B cell (primary cell): Measurements from ENCODE around the gene HOXA2. TPM values are rescaled to one million over a fixed set of nuclear protein-coding genes. Genes with fewer than 3 reads are reported as not detected.

Experiments
- ATAC-seq: fragments of 200-7000 bp; cut with Tn5 transposase; one replicate; pipeline ENCODE4 v1.10.0; 2021; ENCODE audit warnings: low read depth, mild to moderate bottlenecking, moderate number of reproducible peaks, moderate library complexity
- CTCF ChIA-PET: fragments of 350-600 bp; sonication (Branson Sonifier 250); formaldehyde crosslinking; loops from one replicate; lab custom pipeline; 2021; ENCODE audit warnings: antibody characterized with exemption, inconsistent platforms; lab: Charles Lee
- POLR2A ChIA-PET: fragments of 350-600 bp; sonication (Branson Sonifier 250); formaldehyde crosslinking; loops from one replicate; lab custom pipeline; 2021; ENCODE audit warnings: antibody characterized with exemption; lab: Charles Lee
- DNase-seq: peaks from one replicate; pipeline ENCODE4 v3.0.0; 2013
- H2AFZ ChIP-seq: 2 replicates; pipeline ENCODE4 v1.6.1; 2012; ENCODE audit warnings: mild to moderate bottlenecking, low read depth, low read length; ENCODE audit not compliant: insufficient read depth, poor library complexity, severe bottlenecking
- H3K27ac ChIP-seq, 2 donors: 1 replicate in 1 of 2; 2 replicates in 1 of 2; pipeline ENCODE4 v1.5.1; 2012 to 2013; ENCODE audit warnings: low read length in 2 of 2, mild to moderate bottlenecking in 2 of 2, moderate library complexity in 1 of 2
- H3K27me3 ChIP-seq, 4 experiments: fragments of 200-600 bp in 1 of 4; sonication (generic) in 1 of 4; replicated peaks in 1 of 4; 1 replicate in 2 of 4; 2 replicates in 2 of 4; pipeline versions ENCODE4 v1.6.1 to v1.7.0; 2013 to 2016; ENCODE audit warnings: low read length in 3 of 4, mild to moderate bottlenecking in 2 of 4, mixed read lengths in 1 of 4, moderate library complexity in 1 of 4; ENCODE audit not compliant: insufficient read depth in 4 of 4, control insufficient read depth in 3 of 4; ENCODE audit errors: control extremely low read depth in 1 of 4
- H3K36me3 ChIP-seq, 2 experiments: replicated peaks in 1 of 2; 1 replicate in 1 of 2; 2 replicates in 1 of 2; pipeline versions ENCODE4 v1.6.1 to v1.7.1; 2013; ENCODE audit warnings: low read length in 1 of 2; ENCODE audit not compliant: insufficient read depth in 2 of 2, control insufficient read depth in 1 of 2; ENCODE audit errors: control extremely low read depth in 1 of 2, extremely low read depth in 1 of 2
- H3K4me1 ChIP-seq, 2 donors: fragments of 200-600 bp in 1 of 2; sonication (generic) in 1 of 2; 1 replicate in 1 of 2; 2 replicates in 1 of 2; pipeline versions ENCODE4 v1.5.1 to v1.6.1; 2013 to 2017; ENCODE audit warnings: low read length in 2 of 2; ENCODE audit not compliant: control insufficient read depth in 2 of 2, insufficient read depth in 2 of 2
- H3K4me2 ChIP-seq: replicated peaks from 2 replicates; pipeline ENCODE3; 2012; ENCODE audit warnings: mild to moderate bottlenecking, low read depth, low read length; ENCODE audit not compliant: poor library complexity, severe bottlenecking
- H3K4me3 ChIP-seq, 5 experiments: fragments of 200-600 bp in 1 of 5; sonication (generic) in 1 of 5; 1 replicate in 3 of 5; 2 replicates in 2 of 5; pipeline versions ENCODE4 v1.5.1 to v1.7.0; 2011 to 2016; ENCODE audit warnings: low read length in 4 of 5, mild to moderate bottlenecking in 4 of 5, low read depth in 2 of 5, control low read depth in 1 of 5, moderate library complexity in 1 of 5; ENCODE audit not compliant: insufficient read depth in 1 of 5; ENCODE audit errors: control extremely low read depth in 1 of 5, extremely low read depth in 1 of 5
- H3K79me2 ChIP-seq: fragments of 200-600 bp; sonication (generic); one replicate; pipeline ENCODE4 v1.6.0; 2016; ENCODE audit warnings: low read length; ENCODE audit not compliant: control insufficient read depth, insufficient read depth
- H3K9ac ChIP-seq: fragments of 200-600 bp; sonication (generic); 2 replicates; pipeline ENCODE4 v1.6.1; 2017; ENCODE audit warnings: mild to moderate bottlenecking, low read length, moderate library complexity
- H3K9me3 ChIP-seq, 3 donors: one replicate each; pipeline versions ENCODE4 v1.6.1 to v1.7.1; 2013; ENCODE audit warnings: low read length in 2 of 3; ENCODE audit not compliant: control insufficient read depth in 2 of 3, insufficient read depth in 1 of 3; ENCODE audit errors: control extremely low read depth in 1 of 3
- H4K20me1 ChIP-seq: 2 replicates; pipeline ENCODE4 v1.6.0; 2012; ENCODE audit warnings: mild to moderate bottlenecking, low read length; ENCODE audit not compliant: insufficient read depth, control insufficient read depth, poor library complexity, severe bottlenecking
- H3K27ac Mint-ChIP-seq: one replicate; pipeline ENCODE4 v1.8.0; 2021; ENCODE audit warnings: mixed read lengths
- H3K27me3 Mint-ChIP-seq: one replicate; pipeline ENCODE4 v1.8.0; 2021; ENCODE audit warnings: mixed read lengths
- H3K4me1 Mint-ChIP-seq: one replicate; pipeline ENCODE4 v1.8.0; 2021; ENCODE audit warnings: mixed read lengths
- H3K4me3 Mint-ChIP-seq: one replicate; pipeline ENCODE4 v1.8.0; 2021; ENCODE audit warnings: mixed read lengths
- H3K9me3 Mint-ChIP-seq: one replicate; pipeline ENCODE4 v1.8.0; 2022; ENCODE audit warnings: mixed read lengths; ENCODE audit not compliant: insufficient read depth
- EZH2 ChIP-seq: IDR thresholded peaks from 2 replicates; pipeline ENCODE4 v1.6.1; 2012; ENCODE audit warnings: borderline replicate concordance, low read depth, mild to moderate bottlenecking, moderate library complexity, low read length; ENCODE audit not compliant: insufficient read depth, poor library complexity, severe bottlenecking
- WGBS: methylation state at CpG from one replicate; pipeline ENCODE4 v1.1.5; 2013; ENCODE audit warnings: missing lambda C conversion rate; ENCODE audit not compliant: insufficient coverage; 5-methylcytosine and 5-hydroxymethylcytosine counted together
- intact Hi-C: fragments of 100-400 bp; cut with micrococcal nuclease; formaldehyde crosslinking; loops from one replicate; pipeline ENCODE4 v1.10.0; 2022
- polyA plus RNA-seq: library from polyadenylated mRNA; depleted of rRNA; stranded (reverse); fragments of >200 nt; gene quantifications from 2 replicates; pipeline ENCODE4 v1.2.3, GENCODE V29; 2012
- total RNA-seq, 2 donors: library from RNA; stranded (reverse); fragments of 120-200 nt in 1 of 2; gene quantifications; 1 replicate in 1 of 2; 2 replicates in 1 of 2; pipeline versions ENCODE4 v1.2.3 to v1.2.4, GENCODE V29; 2013 to 2022
- TF ChIP-seq, protein P1 (sequence below): fragments of 200-600 bp; IDR thresholded peaks from one replicate; pipeline ENCODE4 v1.8.0; 2022; ENCODE audit warnings: antibody characterized with exemption, mild to moderate bottlenecking

HOXA2 gene
- total and polyA plus RNA-seq, 2 donors (not counting 1 experiment from before 2014, with no cell fraction given) = not detected

DNA sequence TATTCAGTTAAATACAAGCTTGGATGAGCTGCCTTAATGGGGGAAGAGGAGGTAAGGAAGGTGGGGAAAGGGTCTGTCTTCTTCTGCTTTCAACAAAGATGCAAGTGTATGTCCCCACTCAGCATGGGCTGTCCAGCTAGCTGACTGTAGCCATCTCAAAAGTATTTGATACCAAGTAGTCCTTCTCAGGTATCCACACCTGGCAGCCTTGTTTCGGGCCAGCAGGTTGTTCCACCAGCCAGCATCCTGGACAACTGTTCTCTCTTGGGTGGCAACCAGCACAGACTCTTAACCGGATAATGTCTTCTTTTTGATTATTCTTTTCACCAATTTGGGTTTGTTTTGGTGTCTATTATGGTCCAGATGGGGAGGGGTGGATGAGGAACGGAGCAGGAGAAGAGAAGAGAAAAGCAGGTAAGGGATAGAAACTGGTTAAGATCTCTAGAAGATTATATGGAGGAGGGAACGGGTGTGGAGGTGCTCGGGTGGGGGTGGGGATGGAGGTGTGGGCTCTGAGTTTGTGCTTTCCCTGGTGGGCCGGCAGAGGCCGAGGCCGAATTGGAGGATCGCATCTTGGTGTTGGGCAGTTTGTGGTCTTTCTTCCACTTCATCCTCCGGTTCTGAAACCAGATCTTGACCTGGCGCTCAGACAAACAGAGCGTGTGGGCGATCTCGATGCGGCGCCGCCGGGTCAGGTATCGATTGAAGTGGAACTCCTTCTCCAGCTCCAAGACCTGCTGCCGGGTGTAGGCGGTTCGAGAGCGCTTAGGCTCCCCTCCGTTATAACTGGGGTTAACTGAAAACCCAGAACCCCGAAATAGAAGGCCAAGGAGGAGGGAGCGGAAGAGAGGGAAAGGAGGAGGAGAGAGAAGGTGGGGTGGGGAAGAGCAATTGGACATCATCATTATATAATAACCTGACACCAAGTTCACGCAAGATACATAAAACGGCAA, 26.6 kb upstream of the HOXA2 start:
- no peak overlapping the region for H3K4me3 ChIP-seq
- ChIA-PET CTCF (interaction anchor here (0.9 kb wide), 1 partner anchor 12 kb away, joined by 4 read pairs; no protein-coding TSS in a partner anchor), POLR2A (no interaction called here)
- H3K9me3 ChIP-seq = peaks cover 0 to 13% (median 0%) of the 10 kb centered on the region in 3 donors
- TF ChIP-seq EZH2 = no peak
- TF ChIP-seq, protein P1, sequence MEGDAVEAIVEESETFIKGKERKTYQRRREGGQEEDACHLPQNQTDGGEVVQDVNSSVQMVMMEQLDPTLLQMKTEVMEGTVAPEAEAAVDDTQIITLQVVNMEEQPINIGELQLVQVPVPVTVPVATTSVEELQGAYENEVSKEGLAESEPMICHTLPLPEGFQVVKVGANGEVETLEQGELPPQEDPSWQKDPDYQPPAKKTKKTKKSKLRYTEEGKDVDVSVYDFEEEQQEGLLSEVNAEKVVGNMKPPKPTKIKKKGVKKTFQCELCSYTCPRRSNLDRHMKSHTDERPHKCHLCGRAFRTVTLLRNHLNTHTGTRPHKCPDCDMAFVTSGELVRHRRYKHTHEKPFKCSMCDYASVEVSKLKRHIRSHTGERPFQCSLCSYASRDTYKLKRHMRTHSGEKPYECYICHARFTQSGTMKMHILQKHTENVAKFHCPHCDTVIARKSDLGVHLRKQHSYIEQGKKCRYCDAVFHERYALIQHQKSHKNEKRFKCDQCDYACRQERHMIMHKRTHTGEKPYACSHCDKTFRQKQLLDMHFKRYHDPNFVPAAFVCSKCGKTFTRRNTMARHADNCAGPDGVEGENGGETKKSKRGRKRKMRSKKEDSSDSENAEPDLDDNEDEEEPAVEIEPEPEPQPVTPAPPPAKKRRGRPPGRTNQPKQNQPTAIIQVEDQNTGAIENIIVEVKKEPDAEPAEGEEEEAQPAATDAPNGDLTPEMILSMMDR = no peak
- Mint-ChIP-seq H3K4me1 (no peaks in the 10 kb centered on the region), H3K27me3 (peaks cover 63% of the 10 kb centered on the region), H3K27ac (no peak overlapping the region), H3K4me3 (peak overlapping the region; percentile 50), H3K9me3 (peaks cover 2% of the 10 kb centered on the region)
- no peak for ATAC-seq
- H3K27ac ChIP-seq = no peak overlapping the region
- no peak for DNase-seq
- H3K9ac ChIP-seq = no peak overlapping the region
- intact Hi-C loops = no loop called here
- no peaks in the 10 kb centered on the region for H3K36me3 ChIP-seq
- peaks cover 0 to 9% (median 4%) of the 10 kb centered on the region in 4 experiments for H3K27me3 ChIP-seq
- no peak overlapping the region for H3K4me2 ChIP-seq
- no peak overlapping the region for H2AFZ ChIP-seq
- H3K4me1 ChIP-seq = no peaks in the 10 kb centered on the region
- 97% methylated on average over 25 of the region's 28 CpGs for WGBS
- H4K20me1 ChIP-seq = no peaks in the 10 kb centered on the region
- H3K79me2 ChIP-seq = no peaks in the 10 kb centered on the region

DNA sequence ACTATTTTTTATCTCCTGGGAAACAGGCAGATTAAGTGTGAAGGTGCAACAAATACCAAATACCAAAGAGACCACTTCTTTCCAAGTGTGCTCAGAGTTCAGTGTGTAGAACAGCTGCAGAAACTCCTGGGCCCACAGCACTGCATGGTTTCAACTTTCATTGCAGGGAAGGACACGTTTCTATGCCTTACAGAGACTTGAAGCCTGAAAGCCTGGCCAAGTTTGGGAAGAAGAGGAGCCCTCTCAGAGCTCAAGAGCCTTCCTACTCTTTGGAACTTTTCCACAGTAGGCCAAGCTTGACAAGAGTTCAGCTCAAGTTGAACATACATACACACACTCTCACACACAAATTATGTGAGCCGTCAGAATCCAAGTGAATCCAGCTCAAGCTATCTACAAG, 25.6 kb upstream of the HOXA2 start:
- ATAC-seq = no peak
- no peak for DNase-seq
- WGBS = 80% methylated on average over 1 of the region's 2 CpGs
- no peak overlapping the region for H3K27ac Mint-ChIP-seq
- H3K27me3 ChIP-seq = peaks cover 0 to 7% (median 3%) of the 10 kb centered on the region in 4 experiments
- H3K9ac ChIP-seq = no peak overlapping the region
- no peak overlapping the region for H2AFZ ChIP-seq
- H3K4me3 ChIP-seq = no peak overlapping the region
- H3K9me3 Mint-ChIP-seq = peaks cover 2% of the 10 kb centered on the region
- peaks cover 0 to 13% (median 0%) of the 10 kb centered on the region in 3 donors for H3K9me3 ChIP-seq
- TF ChIP-seq EZH2 = no peak
- TF ChIP-seq, protein P1 = no peak
- no peak overlapping the region for H3K4me2 ChIP-seq
- no peaks in the 10 kb centered on the region for H3K4me1 ChIP-seq
- ChIA-PET POLR2A (no interaction called here), CTCF (interaction anchor here (0.9 kb wide), 1 partner anchor 13 kb away, joined by 4 read pairs; no protein-coding TSS in a partner anchor)
- no peaks in the 10 kb centered on the region for H4K20me1 ChIP-seq
- H3K27ac ChIP-seq = no peak overlapping the region
- no peaks in the 10 kb centered on the region for H3K4me1 Mint-ChIP-seq
- no peaks in the 10 kb centered on the region for H3K36me3 ChIP-seq
- intact Hi-C loops = no loop called here
- peak overlapping the region; percentile 34 for H3K4me3 Mint-ChIP-seq
- H3K27me3 Mint-ChIP-seq = peaks cover 55% of the 10 kb centered on the region
- H3K79me2 ChIP-seq = no peaks in the 10 kb centered on the region
